Measurements from ENCODE around the gene PDE6D. TPM values are rescaled to one million over a fixed set of nuclear protein-coding genes. Genes with fewer than 3 reads are reported as not detected.
"Not testable (repeated sequence)": the region's sequence is repeated elsewhere in the genome, so short reads cannot be mapped to it uniquely, and the experiment has no call there.

The PDE6D gene
- total RNA-seq, 2 donors from 2014 or later: 20.0 to 21.4 TPM

DNA sequence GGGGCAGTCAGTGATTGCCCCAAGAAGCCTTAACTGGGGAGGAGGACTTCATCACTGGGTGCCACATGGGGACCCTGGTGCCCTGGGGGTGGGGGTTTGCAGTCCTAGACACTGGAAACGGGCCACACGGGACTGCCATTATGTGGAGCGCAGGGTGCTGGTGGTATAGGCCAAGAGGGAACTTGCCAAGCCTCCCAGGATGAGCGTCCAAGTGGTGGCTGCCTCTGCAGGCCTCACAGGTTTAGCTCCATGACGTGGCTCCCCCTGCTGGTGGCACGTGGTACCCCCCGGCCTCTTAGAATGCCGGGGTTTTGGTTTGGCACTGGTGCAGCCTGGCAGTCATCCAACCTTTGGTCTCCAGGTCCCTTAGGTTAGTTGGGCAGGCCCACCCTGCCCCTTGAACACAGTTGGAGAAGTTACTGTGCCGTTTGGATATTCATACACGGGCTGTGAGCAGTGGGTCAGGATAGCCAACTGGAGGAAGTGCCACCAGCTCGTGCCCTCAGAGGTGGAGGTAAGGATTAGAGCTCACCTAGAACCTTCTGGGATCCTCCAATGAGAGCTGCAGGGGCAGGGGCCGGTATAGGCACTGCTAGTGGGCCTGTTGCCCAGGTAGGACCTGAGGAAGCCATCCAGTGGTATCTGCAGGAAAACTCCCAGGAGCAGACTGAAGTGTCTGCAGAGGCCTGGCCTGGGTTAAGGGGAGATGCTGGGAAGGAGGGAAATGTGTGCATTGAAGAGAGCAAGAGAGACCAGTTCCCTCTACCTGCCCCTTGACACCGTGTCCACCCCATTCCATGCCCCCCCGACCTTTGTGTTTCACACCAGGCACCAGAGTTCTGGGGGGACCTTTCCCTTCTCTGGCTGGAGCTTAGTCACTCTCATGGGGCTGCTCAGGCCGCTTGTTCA lies 67.1 kb downstream of the PDE6D start:
- intact Hi-C loops (cut with DNase I): loop anchor here (2.0 to 10.0 kb wide), 2 partner anchors 101 to 149 kb away; no protein-coding TSS in a partner anchor
- Histone ChIP-seq H3K27me3 (no peaks in the 10 kb centered on the region), H3K4me3 (no peak overlapping the region), H3K36me3 (peaks cover 7% of the 10 kb centered on the region), H3K27ac (peak overlapping the region; percentile 49), H3K9ac (ENCODE audit: low read depth in 2 of 2, low read length in 2 of 2) (peak overlapping the region; percentile 50 to 62), H3K4me1 (peaks cover 13% of the 10 kb centered on the region), H3K9me3 (no peaks in the 10 kb centered on the region)
- DNase-seq: peak; percentile 93
- TF ChIP-seq, protein P1, sequence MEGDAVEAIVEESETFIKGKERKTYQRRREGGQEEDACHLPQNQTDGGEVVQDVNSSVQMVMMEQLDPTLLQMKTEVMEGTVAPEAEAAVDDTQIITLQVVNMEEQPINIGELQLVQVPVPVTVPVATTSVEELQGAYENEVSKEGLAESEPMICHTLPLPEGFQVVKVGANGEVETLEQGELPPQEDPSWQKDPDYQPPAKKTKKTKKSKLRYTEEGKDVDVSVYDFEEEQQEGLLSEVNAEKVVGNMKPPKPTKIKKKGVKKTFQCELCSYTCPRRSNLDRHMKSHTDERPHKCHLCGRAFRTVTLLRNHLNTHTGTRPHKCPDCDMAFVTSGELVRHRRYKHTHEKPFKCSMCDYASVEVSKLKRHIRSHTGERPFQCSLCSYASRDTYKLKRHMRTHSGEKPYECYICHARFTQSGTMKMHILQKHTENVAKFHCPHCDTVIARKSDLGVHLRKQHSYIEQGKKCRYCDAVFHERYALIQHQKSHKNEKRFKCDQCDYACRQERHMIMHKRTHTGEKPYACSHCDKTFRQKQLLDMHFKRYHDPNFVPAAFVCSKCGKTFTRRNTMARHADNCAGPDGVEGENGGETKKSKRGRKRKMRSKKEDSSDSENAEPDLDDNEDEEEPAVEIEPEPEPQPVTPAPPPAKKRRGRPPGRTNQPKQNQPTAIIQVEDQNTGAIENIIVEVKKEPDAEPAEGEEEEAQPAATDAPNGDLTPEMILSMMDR (IDR thresholded peaks at IDR 0.05): peak; percentile 93

DNA sequence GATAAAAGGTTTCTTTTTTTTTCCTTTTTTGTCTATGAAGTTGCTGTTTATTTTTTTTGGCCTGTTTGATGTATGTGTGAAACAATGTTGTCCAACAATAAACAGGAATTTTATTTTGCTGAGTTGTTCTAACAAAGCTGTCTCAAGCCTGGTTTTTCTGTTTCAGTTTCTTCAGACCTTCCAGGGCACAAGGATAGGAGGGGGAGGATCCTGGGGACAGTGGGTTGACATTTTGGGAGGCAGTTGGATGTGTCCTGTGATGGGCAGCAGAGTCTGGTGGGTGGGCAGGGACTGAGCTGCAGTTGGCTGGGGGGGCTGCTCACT lies 67.7 kb downstream of the PDE6D start:
- not testable (repeated sequence) for DNase-seq, H3K27me3 ChIP-seq, H3K9me3 ChIP-seq, H3K4me3 ChIP-seq, H3K36me3 ChIP-seq
- peak overlapping the region; percentile 50 to 62 for H3K9ac ChIP-seq (ENCODE audit: low read depth in 2 of 2, low read length in 2 of 2)
- H3K27ac ChIP-seq: peak overlapping the region; percentile 49
- intact Hi-C loops (cut with DNase I): loop anchor here (10.0 kb wide), 1 partner anchor 149 kb away; no protein-coding TSS in a partner anchor
- H3K4me1 ChIP-seq: peaks cover 13% of the 10 kb centered on the region

DNA sequence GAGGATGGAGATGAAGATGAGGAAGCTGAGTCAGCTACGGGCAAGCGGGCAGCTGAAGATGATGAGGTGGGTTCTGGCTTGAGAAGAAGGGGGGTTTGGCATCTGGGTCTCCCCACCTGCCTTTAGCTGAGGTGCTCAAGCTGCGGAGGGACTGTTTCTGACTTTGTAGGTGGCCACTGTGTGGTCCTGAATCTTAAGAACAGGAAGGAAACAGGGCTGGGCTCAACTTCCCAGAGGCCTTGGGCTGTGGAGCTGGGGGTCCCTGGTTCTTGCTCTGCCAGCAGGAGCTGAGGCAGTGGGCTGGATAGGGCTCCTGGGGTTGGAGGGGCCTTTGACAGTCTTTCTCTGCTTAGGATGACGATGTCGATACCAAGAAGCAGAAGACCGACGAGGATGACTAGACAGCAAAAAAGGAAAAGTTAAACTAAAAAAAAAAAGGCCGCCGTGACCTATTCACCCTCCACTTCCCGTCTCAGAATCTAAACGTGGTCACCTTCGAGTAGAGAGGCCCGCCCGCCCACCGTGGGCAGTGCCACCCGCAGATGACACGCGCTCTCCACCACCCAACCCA lies 68.5 kb downstream of the PDE6D start:
- peak overlapping the region; percentile 100 for H3K27ac ChIP-seq
- H3K9me3 ChIP-seq, H3K27me3 ChIP-seq, H3K36me3 ChIP-seq, DNase-seq: not testable (repeated sequence)
- peak overlapping the region; percentile 78 to 99 for H3K9ac ChIP-seq (ENCODE audit: low read depth in 2 of 2, low read length in 2 of 2)
- H3K4me3 ChIP-seq: peak overlapping the region; percentile 8
- intact Hi-C loops (cut with DNase I): loop anchor here (10.0 kb wide), 1 partner anchor 148 kb away; no protein-coding TSS in a partner anchor
- H3K4me1 ChIP-seq: peaks cover 13% of the 10 kb centered on the region

DNA sequence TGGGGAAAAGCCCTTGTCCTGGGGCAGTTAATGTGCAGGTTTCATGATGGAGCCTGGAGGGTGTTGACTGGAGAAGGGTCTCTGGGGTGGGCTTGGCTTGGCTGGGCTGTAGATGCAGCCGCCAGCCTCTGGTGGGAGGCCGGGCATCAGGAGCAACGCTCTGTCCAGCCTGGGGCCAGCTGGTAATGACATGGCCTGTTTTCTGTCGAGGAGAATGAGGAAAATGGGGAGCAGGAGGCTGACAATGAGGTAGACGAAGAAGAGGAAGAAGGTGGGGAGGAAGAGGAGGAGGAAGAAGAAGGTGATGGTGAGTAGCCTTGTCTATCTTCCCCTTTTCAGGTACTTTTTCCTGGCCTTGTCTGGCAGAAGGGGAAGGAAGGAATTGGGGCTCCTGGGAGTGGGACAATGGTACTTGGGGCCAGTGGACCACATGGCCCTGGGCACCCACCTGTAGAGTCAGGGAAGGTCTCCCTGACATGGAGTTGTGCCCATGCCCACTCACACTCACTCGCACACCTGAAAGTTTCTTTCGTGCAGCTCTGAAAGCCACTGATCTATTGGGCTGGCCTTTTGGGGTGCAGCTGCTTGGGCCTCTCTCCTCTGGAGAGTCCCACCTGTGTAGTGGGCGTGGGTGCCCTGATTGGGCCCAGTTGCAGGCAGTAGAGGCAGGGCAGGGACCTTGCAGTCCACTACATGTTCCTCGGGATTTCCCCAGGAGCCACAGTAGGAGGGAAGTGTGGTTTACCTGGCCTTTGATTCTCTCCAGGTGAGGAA lies 69.2 kb downstream of the PDE6D start:
- DNase-seq: no peak
- no peaks in the 10 kb centered on the region for H3K9me3 ChIP-seq
- H3K27ac ChIP-seq: peak overlapping the region; percentile 100
- H3K9ac ChIP-seq (ENCODE audit: low read depth in 2 of 2, low read length in 2 of 2): peak overlapping the region; percentile 78 to 99
- H3K4me3 ChIP-seq: peak overlapping the region; percentile 91
- H3K36me3 ChIP-seq: peaks cover 7% of the 10 kb centered on the region
- TF ChIP-seq, protein P1 (IDR thresholded peaks at IDR 0.05): no peak
- H3K27me3 ChIP-seq: no peaks in the 10 kb centered on the region
- peaks cover 13% of the 10 kb centered on the region for H3K4me1 ChIP-seq
- intact Hi-C loops (cut with DNase I): loop anchor here (10.0 kb wide), 1 partner anchor 147 kb away; no protein-coding TSS in a partner anchor

DNA sequence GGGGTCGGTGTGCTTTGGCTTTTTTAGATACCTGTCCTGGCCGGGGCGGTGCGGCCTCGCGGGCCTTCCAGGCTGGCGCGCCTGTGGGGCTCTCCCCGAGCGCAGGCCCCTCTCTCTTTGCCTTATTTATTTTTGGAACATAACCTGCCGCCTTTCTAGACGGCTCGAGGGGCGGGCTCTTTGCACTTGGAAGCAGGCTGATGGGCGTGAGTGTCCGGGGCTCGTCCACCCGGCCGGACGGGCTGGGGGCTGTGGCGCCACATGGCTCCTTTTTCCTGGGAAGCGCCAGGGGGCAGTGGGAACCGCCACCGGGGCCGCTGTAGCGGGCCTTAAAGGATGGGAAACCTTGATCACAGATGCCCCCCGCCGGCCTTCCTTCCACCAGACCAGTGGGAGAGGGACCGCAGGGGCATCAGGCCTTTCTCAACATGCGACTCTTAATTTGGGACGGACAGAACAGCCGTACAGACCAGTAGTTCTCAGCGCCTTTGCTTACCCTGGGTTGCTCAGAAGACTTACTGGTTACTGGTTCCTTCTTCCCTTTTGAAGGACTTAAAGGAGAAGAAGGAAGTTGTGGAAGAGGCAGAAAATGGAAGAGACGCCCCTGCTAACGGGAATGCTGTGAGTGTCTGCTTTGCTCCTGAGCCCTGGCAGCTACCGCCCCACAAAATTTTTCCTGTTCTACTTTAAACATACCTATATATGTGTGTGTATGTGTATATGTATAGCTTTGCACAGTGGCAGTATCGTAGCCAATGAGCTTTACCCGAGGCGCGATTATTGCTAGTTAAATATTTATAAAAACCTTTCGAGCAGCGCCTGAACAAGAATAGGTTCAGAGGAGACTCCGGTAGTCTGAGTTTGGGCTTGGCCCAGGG lies 70.0 kb downstream of the PDE6D start:
- Histone ChIP-seq H3K4me3 (peak overlapping the region; percentile 91), H3K36me3 (peaks cover 7% of the 10 kb centered on the region), H3K9ac (ENCODE audit: low read depth in 2 of 2, low read length in 2 of 2) (peak overlapping the region; percentile 78 to 99), H3K27ac (peak overlapping the region; percentile 100), H3K9me3 (no peaks in the 10 kb centered on the region), H3K4me1 (peaks cover 13% of the 10 kb centered on the region), H3K27me3 (no peaks in the 10 kb centered on the region)
- intact Hi-C loops (cut with DNase I): loop anchor here (10.0 kb wide), 1 partner anchor 146 kb away; no protein-coding TSS in a partner anchor
- peak; percentile 60 for DNase-seq
- TF ChIP-seq, protein P1 (IDR thresholded peaks at IDR 0.05): no peak
